ENCODE data around the gene ZNRF1. TPM values are rescaled to one million over a fixed set of nuclear protein-coding genes. Genes with fewer than 3 reads are reported as not detected.

The ZNRF1 gene
- total and polyA plus RNA-seq, 4 donors = 7.9 to 10.9 (median 9.2) TPM

- no peak for TF ChIP-seq REST (IDR thresholded peaks at IDR 0.05)
- no peak for TF ChIP-seq HNF4A (conservative IDR thresholded peaks at IDR 0.05)
- TF ChIP-seq JUND (IDR thresholded peaks at IDR 0.05) = no peak
Observed at GRCh38 chr16:75052481-75053202, 53.8 kb downstream of the ZNRF1 start (continued).

- Histone ChIP-seq H3K4me1 (ENCODE audit: control insufficient read depth in 4 of 4, insufficient read depth in 4 of 4, low read length in 3 of 4) (peaks cover 11 to 21% (median 15%) of the 10 kb centered on the region in 4 donors), H3K9ac (ENCODE audit: low read depth in 1 of 2, low read length in 2 of 2) (peak overlapping the region in 1 of 2 donors; percentile 18), H3K27ac (ENCODE audit: low read depth in 1 of 2, low read length in 2 of 2) (peak overlapping the region; percentile 25 to 81), H3K27me3 (ENCODE audit: control insufficient read depth in 4 of 4, insufficient read depth in 4 of 4, low read length in 3 of 4) (no peaks in the 10 kb centered on the region), H3K9me3 (ENCODE audit: control insufficient read depth in 4 of 4, low read length in 3 of 4) (no peaks in the 10 kb centered on the region), H3K4me3 (ENCODE audit: low read depth in 1 of 3, low read length in 3 of 3) (no peak overlapping the region), H3K36me3 (ENCODE audit: control insufficient read depth in 4 of 4, insufficient read depth in 3 of 4, low read depth in 1 of 4, low read length in 3 of 4) (no peaks in the 10 kb centered on the region)
- no peak for TF ChIP-seq GABPA (IDR thresholded peaks at IDR 0.05 in 1 of 2, conservative IDR thresholded peaks at IDR 0.05 in 1 of 2)
- peak; percentile 85 for TF ChIP-seq ATF3 (IDR thresholded peaks at IDR 0.05)
- peak; percentile 96 for TF ChIP-seq HNF4G (IDR thresholded peaks at IDR 0.05)
- peak in 1 of 2 donors; percentile 96 for TF ChIP-seq EGR1 (IDR thresholded peaks at IDR 0.05; ENCODE audit: low read depth in 2 of 2)
- TF ChIP-seq RAD21 (IDR thresholded peaks at IDR 0.05) = peak; percentile 61 to 63
- TF ChIP-seq, protein P1, sequence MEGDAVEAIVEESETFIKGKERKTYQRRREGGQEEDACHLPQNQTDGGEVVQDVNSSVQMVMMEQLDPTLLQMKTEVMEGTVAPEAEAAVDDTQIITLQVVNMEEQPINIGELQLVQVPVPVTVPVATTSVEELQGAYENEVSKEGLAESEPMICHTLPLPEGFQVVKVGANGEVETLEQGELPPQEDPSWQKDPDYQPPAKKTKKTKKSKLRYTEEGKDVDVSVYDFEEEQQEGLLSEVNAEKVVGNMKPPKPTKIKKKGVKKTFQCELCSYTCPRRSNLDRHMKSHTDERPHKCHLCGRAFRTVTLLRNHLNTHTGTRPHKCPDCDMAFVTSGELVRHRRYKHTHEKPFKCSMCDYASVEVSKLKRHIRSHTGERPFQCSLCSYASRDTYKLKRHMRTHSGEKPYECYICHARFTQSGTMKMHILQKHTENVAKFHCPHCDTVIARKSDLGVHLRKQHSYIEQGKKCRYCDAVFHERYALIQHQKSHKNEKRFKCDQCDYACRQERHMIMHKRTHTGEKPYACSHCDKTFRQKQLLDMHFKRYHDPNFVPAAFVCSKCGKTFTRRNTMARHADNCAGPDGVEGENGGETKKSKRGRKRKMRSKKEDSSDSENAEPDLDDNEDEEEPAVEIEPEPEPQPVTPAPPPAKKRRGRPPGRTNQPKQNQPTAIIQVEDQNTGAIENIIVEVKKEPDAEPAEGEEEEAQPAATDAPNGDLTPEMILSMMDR (IDR thresholded peaks at IDR 0.05; ENCODE audit: low read depth, low read length, missing input control) = no peak
- peak; percentile 80 for TF ChIP-seq MAX (IDR thresholded peaks at IDR 0.05)
- peak; percentile 85 to 99 for TF ChIP-seq JUND (IDR thresholded peaks at IDR 0.05)
- TF ChIP-seq SP1 (IDR thresholded peaks at IDR 0.05) = peak; percentile 90
- peak; percentile 90 to 95 for TF ChIP-seq RXRA (IDR thresholded peaks at IDR 0.05)
- peak; percentile 98 for TF ChIP-seq FOXA1 (IDR thresholded peaks at IDR 0.05)
- TF ChIP-seq TAF1 (conservative IDR thresholded peaks at IDR 0.05) = no peak
- TF ChIP-seq, protein P2, sequence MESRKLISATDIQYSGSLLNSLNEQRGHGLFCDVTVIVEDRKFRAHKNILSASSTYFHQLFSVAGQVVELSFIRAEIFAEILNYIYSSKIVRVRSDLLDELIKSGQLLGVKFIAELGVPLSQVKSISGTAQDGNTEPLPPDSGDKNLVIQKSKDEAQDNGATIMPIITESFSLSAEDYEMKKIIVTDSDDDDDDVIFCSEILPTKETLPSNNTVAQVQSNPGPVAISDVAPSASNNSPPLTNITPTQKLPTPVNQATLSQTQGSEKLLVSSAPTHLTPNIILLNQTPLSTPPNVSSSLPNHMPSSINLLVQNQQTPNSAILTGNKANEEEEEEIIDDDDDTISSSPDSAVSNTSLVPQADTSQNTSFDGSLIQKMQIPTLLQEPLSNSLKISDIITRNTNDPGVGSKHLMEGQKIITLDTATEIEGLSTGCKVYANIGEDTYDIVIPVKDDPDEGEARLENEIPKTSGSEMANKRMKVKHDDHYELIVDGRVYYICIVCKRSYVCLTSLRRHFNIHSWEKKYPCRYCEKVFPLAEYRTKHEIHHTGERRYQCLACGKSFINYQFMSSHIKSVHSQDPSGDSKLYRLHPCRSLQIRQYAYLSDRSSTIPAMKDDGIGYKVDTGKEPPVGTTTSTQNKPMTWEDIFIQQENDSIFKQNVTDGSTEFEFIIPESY (IDR thresholded peaks at IDR 0.05) = peak; percentile 76
- TF ChIP-seq HNF4A (conservative IDR thresholded peaks at IDR 0.05) = peak; percentile 99
- TF ChIP-seq YY1 (IDR thresholded peaks at IDR 0.05) = peak; percentile 97
- peak; percentile 67 for TF ChIP-seq NR2F2 (IDR thresholded peaks at IDR 0.05)
- peak; percentile 98 for TF ChIP-seq FOXA2 (IDR thresholded peaks at IDR 0.05)
- peak; percentile 87 for TF ChIP-seq REST (IDR thresholded peaks at IDR 0.05)
- WGBS = 65% methylated on average over 4 of the region's 4 CpGs
- DNase-seq (ENCODE audit: low spot score) = peak; percentile 89
Observed at GRCh38 chr16:75053791-75054555, 55.1 kb downstream of the ZNRF1 start.
